ENCODE data around the gene SURF6.

- TF ChIP-seq POLR2A (IDR thresholded peaks at IDR 0.05) (no peak), CTCF (IDR thresholded peaks at IDR 0.05) (no peak)
Measured at GRCh38 chr9:133285252-133285775, 50.7 kb downstream of the SURF6 start.

Measured in body of pancreas (tissue), 4 donors.